NCI-H226 (cell line): ENCODE results near the gene CRAMP1.
A peak's percentile ranks its signal among the peaks of the same experiment; 100 is the strongest.

ENCODE experiments used
- DNase-seq: peaks from one replicate; pipeline ENCODE4 v3.0.0-alpha.2; 2015

The CRAMP1 gene

DNA sequence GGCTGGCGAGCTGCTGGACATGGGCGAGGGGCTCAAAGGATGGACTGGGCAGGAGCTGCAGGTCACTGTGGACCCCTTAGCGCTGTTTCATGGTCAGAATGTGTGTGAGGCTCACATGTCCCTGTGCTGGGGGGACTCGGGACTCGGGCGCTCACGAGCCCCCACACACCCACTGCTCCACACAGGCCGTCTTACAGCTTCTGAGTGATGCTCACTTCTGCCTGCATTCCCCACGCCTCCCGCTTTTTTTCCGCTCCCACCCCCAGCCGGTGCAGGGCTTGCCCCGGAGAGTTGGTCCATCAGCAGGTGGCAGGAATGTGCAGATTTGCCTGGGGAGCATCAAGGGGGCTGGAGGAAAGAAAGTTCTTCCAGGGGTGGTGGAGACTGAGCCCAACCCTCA is 45.7 kb downstream of the CRAMP1 start:
- no peak for DNase-seq

DNA sequence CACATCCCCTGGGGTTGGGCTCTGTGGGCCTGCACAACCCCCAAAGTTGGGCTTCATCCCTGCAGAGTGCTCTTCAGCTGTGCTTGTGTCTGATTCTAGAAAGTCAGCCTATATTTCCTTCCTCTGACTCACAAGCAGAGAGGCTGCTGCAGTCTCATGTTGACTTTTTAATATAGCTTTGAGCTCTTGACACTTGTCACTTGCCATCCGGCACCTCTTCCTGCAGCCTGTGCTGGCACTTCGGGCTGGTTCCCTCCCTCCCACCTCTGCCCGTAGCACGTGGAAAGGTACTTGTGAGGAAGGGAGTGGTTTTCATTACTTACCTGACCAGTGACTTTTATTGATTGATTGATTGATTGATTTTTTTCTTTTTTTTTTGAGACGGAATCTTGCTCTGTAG is 46.9 kb downstream of the CRAMP1 start:
- DNase-seq: no peak

DNA sequence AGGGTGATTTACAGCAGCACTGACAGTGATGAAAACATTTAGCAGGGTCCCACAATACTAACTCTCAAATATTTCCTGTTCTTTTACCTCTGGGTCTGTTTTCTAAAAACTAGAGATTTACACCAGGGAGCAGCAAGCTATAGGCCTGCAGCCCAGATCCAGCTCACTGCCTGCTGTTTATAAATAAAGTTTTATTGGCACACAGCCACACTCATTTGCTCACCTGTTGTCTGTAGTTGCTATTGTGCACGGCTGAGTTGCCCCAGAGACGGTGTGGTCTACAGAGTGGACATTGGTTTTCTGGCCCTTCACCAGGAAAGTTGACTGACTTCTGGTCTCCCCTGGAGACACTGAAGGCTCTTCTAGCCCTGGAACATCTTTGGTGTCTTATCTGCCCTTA is 49.7 kb downstream of the CRAMP1 start:
- DNase-seq: no peak

DNA sequence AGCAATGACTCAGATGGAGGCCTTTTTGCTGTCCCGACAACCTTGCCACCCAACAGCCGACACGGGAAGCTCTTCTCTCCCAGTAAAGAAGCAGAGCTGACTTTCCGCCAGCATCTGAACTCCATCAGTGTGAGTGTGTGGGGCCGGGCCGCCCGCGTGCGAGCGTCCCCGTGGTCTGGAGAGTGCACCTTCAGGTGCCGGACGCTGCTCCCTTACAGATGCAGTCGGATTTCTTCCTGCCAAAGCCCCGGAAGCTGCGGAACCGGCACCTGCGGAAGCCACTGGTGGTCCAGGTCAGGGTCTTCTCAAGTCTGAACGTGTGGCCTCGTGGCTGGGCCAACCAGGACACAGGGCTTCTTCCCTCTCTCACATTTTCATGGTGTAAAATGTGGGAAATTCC is 50.4 kb downstream of the CRAMP1 start:
- no peak for DNase-seq

DNA sequence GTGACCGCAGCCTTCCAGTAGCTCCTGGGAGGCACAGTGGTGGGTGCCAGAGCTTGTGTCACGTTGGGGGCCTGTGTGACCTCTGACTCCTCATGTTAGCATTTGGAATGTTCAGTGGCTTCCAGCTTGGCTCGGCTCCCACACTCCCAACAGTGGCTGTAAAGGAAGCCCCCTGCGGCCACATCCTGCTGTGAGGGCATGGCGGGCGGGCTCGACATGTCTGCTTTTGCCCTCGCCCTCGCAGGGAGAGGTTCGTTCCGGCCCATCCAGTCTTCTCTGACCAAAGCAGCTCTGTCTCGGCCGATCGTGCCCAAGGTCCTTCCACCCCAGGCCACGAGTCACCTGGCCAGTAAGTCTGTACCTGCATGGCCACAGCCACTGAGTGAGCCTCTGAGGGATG is 53.7 kb downstream of the CRAMP1 start:
- DNase-seq: no peak

DNA sequence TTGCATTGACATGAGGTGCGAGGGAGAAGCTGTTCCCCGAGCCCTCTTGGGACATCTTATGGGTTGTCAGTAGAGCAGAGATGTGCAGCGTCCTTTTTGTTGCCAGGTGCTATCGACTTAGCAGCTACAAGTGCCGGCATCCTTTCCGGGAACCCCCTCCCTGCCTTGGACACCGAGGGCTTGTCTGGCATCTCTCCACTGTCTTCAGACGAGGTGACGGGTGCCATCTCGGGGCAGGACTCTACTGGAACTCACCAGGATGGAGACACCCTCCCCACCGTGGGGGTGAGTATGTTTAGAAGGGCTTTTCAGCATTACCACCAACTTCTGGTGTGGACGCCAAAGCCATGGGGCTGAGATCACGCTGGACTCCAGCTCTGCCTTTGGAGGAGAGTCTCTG is 54.2 kb downstream of the CRAMP1 start:
- no peak for DNase-seq

DNA sequence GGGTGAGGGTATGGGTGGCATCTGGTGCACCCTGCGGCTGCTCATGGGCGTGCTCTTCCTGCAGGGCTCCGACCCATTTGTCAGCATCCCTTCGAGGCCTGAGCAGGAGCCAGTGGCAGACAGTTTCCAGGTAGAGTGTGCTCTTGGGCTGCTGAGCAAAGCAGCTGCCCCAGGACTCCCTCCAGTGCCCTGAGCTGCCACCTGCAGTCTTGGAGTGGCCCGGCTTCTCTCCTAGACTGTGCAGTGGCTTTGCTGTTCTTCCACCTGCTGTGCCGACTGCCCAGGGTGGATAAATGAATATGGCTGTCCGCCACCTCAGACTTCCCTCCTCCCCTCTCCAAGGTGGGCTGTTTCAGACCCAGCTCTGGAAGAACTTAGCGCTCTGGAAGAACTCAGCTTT is 55.1 kb downstream of the CRAMP1 start:
- DNase-seq: no peak

DNA sequence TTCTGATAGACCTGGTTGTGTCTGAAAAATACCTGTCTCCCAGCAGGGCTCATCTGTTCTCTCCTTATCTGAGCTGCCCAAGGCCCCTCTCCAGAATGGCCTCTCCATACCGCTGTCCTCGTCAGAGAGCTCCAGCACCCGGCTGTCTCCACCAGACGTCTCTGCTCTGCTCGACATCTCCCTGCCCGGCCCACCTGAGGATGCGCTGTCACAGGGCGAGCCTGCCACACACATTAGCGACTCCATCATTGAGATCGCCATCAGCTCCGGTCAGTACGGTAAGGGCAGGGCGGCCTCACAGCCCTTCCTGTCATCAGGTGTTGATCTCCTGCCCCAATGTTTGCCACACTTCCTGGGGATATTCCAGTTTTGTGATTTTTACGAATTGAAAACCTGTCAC is 55.8 kb downstream of the CRAMP1 start:
- DNase-seq: no peak

DNA sequence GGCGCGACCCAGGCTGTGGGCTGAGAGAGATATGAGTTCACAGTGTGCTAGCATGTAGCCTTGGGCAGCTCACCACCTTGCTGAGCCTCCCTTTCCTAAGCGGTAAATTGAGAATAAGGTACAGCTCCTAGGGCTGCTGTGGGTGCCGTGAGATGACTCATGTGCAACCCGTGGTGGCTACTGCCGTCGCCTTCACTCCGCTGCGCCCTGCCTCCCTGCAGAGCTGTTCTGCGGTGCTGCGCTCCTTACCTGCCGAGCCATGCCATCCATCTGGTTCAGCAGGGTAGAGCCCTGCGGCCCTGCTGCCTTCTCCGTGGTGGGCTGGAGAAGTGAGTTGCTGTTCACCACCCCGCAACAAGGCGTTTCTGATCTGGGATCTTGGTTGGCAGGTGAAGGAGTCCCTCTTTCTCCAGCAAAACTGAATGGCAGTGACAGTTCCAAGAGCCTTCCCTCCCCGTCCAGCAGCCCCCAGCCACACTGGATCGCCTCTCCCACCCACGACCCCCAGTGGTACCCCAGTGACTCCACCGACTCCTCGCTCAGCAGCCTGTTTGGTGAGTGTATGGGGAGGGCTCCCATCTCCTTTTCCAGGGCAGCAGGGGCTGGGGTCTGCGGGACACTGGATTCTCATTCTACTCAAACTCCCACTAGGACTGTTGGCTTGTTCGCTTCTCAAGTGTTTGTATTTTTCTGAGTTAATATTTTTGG is 56.6 kb downstream of the CRAMP1 start:
- DNase-seq: no peak

DNA sequence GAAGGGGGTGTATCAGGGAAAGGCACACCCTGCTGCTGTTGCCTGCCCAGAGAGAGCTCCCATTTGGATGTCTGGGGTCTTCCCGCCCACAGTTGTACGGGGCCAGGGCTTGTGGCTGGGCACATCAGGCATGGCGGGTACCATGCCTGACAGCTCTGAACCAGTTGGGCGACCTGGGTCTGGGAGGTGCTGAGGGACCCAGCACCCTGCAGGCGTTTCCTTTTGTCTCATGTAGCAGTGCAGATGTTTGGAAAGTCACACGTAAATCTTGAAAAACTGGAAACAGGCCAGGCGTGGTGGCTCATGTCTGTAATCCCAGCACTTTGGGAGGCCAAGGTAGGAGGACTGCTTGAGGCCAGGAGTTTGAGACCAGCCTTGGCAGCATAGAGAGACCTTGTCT is 57.5 kb downstream of the CRAMP1 start:
- no peak for DNase-seq

DNA sequence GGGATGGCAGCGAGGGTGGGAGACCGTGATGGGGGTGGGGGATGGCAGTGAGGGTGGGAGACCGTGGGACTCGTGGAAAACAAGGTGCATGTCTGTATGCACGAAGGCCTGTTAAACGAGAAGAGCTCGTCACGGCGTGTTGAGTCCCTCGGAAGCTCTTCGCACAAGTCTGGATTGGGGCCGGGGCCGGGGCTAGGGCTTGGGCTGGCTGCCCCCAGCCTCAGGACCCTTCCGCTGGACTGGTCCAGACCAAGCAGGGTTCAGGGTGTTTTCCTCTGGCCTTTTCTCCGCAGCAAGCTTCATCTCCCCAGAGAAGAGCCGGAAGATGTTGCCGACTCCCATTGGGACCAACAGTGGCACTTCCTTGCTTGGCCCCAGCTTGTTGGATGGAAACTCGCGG is 58.2 kb downstream of the CRAMP1 start:
- DNase-seq: no peak

DNA sequence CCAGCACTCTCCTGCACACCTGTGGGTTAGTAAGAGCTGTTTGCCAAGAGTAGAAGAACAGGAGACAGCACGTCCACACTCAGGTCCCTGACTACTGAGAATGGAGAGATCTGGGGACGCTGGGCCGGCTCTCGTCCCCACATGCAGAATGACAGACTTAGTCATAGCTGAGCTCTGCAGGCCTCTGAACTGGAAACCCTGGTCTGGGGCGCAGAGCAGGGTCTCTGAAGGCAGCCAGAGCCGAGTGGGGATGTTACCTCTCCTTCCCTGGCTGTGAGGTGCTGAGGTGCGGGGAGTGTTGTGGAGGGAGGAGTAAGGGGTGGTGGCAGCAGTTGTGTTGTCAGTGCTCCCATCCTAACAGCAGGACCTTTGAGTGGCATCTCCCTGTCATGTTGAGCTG is 58.7 kb downstream of the CRAMP1 start:
- DNase-seq: no peak

DNA sequence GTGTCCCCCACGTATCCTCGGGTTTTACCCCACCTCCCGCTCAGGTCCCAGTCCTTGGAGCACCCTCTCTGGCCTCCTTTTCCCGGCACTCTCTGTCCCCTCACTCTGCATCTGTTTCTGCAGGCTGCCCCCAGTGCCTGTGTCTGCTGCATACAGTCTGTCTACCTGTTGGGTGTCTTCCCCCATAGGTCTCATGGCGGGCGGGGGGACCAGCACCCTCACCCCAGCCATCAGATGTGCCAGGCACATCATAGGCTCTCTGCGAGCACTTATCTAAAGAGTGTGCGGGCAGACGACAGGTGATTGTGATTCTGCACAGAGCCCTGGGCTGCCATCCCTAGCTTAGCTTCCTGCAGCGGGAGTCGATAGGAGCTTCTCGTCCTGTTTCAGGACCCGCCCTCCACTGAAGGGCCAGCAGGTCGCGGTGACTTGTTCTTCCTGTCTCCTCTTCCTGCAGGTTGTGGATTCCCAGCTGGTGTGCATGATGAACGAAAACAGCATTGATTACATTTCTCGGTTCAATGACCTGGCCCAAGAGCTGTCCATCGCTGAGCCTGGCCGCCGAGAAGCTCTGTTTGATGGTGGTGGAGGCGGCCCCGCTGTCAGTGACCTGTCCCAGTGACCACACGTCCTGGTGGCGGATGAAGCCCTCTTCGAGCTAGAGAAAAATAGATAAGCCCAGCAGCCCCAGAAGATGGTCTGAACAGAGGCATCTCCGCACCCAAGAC is 61.4 kb downstream of the CRAMP1 start:
- DNase-seq: no peak

DNA sequence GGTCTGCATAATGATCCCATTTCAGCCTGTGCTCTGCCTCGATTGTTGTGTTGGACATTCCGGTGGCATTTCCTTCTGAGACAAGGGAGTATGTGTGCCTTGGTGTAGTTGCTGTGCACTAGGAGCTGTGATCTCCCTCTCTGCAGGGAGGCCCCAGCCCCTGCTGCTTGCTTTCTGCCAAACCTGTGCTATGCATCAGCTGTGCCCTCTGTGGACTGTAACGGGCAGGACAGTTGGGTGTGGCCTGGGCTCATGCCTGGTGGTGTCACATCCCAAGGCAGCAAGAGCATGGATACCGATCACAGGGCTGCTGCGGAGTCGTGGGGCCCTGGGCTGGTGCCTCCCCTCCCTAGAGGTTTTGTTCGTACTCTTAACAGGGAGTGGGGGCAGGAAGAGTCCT is 62.1 kb downstream of the CRAMP1 start:
- no peak for DNase-seq

DNA sequence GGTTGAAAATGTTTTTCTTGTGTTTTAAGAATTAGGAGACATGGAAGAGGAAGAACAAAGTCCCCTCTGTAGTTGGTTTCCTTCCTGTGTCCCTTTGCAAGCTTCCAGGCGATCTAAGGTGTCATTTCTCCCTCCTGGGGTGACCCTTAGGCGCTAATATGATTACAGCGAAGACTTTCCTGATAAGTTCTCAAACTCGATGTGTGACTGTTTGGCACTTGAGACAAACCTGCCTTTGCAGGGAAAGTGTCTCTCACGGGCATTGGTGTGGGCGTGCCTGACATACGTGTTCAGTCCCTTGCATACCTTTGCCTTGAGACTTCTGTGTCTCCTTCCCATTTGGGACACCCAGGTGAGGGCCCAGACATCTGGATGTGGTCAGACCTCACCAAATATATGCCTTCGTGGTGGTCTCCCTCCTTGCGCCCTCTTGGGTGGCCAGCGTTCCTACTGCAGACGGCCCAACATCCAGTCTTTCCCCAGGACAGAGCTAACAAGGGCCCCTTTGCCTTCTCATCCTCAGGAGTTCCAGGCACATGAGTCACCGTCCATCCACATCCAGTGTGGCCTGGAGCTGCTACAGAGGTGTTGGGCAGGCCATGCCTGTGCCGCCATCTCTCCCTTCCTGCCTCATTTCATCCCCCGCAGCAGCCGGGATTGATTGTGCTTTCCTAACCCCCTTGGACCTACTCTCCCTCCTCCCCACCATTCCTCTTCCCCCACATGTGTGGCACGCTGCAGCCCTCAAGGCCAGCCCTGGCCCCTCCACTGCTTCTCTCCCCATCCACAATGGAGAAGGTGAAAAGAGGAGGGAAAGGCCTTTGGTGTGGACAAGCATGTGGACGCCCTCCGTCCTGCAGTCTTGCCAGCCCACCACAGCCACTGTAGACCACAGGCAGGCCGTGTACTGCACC is 62.8 kb downstream of the CRAMP1 start:
- DNase-seq: peak; percentile 60

DNA sequence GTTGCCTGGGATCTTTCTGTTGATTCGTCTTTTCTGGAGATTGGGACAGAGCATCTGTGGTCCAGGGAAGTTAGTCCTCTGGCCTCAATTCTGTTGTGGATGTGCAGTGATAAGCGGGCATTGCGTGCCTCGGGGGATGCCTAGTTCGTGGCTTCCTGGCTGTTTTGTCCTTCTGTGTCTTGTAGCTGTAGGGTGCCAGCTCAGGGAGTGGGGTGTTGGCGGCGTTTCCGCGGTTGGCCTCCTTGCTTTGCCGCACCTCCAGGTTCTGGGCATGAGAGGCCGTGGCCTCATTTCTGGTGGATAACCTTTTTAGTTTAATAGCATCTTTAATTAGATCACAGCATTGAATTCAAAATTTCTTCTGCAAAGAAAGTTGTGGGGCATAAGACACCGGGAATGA is 64.5 kb downstream of the CRAMP1 start:
- no peak for DNase-seq

DNA sequence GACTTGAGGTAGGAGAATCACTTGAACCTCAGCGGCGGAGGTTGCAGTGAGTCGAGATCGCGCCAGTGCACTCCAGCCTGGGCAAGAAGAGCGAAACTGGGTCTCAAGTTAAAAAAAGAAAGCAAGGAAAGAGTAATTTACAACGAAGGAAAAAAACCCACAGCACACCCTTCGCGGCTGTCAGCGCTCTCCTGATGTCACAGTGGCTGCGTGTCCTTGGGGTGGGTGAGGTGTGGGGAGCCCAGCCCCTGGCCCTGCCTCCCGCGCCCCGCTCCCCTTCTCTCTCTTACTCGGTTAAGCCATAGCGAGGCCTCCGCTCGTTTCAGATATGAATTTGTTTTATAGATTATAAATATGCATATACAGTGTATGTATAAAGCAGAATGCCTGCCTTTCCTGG is 65.2 kb downstream of the CRAMP1 start:
- no peak for DNase-seq

DNA sequence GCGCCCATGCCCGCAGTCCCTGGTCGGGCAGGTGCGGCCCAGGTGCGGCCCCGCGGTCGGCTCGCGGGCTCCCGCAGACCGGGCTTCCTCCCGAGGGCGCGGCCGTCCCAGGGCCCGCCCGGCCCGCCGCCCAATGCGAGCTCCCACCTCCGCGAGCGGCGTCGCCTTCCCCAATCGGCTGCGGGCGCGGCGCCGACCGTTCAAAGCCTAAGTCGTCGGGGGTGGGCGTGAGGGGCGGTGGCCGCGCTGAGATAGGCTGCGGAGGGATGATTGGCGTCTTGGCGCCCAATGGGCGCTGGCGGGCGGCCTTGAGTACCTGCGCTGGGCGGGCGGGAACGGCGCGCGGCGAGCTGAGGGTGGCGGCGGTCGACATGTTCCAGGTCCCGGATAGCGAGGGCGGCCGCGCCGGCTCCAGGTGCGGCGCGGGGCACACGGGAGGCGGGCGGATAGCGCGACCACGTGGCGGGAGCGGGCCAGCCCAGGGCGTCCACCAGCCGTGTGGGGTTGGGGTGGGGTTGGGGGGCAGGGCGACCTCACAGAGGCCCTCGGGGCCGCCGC is 65.9 kb downstream of the CRAMP1 start, which contains the start of gene JPT2:
Gene JPT2, plus strand, starts transcription at position 338 of the 558 bp plus-strand sequence. Its CDS starts 34 bp downstream, at position 372.
- peak; percentile 98 for DNase-seq

DNA sequence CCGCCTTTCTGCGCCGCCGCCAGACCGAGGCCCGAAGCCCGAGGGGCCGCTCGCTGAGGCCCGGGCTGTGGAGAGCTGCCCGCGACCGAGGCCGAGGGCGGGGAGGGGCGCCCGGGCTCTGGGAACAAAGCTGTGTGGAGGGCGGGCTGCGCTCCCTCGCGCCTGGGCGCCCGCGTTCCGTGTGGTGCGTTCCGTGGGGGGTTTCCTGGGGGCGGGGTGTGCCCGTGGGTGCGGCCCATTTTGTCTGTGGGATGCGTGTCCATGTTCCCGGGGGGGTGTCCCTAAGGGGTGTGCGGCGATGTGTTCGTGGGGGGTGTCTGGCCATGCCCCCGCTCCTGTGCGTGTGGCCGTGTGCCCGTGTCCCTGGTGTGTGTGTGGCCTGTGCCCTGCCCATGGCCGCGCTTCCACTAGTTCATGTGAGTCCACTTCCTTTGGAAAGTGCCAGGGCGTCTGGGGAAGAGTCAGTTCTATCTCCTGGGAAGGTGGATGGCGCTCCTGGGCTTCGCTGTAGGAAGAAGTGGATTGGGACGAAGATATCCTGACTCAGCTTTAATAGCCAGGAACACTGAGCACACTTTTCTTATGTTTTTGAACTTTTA is 66.4 kb downstream of the CRAMP1 start:
- peak; percentile 43 for DNase-seq

DNA sequence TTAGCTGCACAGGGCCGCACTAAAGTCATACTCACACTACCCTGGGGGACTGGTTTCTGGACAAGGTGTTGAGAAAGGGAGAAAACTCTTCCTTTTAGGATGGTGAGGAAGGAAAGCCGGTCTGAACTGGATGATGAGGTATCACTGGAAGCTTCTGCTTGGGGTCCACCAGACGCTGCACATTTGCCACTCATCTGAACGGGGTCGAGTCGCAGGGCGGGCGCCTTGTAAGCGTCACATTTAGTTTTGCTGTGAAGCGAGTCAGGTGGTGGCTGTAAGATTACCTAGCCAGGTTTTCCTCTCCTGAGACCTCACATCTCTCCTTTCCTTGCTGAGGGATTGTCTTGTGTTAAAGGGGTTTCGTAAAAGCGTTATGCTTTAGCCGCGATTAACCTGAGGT is 68.2 kb downstream of the CRAMP1 start:
- no peak for DNase-seq

DNA sequence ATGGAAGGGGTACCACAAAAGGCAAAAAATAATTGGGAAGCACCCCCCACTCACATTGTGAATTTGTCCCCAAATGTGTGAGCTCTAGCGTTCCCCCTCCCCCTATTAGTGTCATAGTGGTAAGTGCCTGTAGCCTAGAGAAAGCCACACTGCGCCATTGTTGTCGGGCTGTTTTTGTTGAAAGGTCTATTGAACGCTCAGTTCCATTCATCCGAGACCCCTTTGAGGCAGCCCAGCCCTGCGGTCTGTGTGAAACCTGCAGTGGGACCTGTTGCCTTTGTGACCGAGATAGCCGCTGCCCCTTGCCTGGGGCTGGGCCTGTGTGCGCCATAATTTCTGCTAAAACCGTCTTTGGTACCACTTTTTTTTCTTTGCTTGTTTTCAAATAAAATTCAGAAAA is 68.9 kb downstream of the CRAMP1 start:
- DNase-seq: no peak

DNA sequence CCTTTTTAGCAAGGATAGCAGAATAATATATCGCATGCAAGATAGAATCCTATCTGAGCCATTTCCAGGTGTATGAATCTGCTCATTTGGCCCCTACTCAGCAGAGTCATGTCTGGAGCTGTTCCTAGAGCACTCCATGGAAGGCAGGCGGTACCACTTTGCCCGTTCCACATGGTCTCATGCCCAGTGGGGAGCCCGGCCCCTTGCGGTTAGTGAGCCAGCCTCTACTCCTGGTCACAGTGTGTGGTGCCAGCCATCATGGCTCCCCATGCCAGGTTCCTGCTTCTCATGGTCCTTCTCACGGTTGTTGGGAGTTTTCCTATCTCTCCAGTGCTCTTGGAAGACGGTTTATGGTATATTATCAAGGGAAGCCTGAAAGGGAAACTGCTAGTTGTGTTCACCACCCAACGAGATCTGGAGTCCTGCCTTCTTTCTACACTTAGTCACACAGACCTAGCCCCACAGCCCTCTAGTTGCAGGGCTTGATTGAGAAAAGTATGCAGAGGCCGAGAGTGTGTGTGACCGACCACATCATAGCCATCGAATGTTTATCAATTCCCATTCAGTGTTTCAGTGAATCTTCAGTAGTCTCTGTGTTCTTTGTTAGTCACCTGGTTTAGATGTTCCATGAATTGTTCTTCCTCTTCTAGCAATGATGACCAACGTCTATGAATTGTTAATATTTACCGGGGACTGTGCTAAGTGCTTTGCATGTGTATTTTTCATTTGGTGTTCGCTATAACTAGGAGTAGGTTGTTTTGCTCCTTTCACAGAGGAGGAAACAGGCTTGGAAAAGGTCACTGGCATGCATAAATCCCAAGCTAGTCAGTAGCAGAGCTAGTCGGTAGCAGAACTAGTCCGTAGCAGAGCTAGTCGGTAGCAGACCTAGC is 75.5 kb downstream of the CRAMP1 start:
- DNase-seq: no peak
